NCI-H1092 (cell line): ENCODE data around the gene BLCAP.
"Not testable (repeated sequence)": the region's sequence is repeated elsewhere in the genome, so short reads cannot be mapped to it uniquely, and the experiment has no call there.

Source experiments
- DNase-seq: peaks from one replicate; lab custom pipeline; 2025; lab: John Stamatoyannopoulos, UW

Gene BLCAP

GRCh38 chr20:37515876-37516275, 11.8 kb downstream of the BLCAP start:
- no peak for DNase-seq

DNA sequence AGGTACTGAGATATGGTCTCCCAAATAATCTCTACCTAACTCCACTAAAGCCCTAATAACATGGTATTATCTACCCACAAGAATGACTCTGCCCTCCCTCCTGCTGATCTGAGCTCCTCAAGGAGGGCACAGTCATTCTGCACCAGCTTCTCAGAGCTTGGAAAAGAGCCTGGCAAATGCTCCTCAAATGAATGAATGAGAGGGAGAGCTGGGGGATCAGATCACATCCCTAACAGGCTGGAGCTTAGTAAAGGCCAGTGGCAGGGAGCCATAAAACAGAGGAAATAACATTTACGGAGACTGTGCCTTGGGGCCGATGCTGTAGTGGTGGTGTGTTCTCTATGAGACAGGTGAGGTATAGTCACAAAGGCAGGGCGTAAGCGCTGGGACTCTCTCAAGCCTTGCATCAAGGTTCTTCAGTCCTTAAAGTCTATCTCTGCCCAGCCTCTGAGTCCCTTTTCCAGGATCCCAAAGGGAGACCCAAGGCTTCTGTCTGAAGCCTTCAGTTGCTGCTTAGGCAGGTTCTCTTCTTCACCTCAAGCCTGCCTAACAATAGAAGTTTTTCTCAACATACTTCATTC, 13.8 kb downstream of the BLCAP start:
- no peak for DNase-seq

DNA sequence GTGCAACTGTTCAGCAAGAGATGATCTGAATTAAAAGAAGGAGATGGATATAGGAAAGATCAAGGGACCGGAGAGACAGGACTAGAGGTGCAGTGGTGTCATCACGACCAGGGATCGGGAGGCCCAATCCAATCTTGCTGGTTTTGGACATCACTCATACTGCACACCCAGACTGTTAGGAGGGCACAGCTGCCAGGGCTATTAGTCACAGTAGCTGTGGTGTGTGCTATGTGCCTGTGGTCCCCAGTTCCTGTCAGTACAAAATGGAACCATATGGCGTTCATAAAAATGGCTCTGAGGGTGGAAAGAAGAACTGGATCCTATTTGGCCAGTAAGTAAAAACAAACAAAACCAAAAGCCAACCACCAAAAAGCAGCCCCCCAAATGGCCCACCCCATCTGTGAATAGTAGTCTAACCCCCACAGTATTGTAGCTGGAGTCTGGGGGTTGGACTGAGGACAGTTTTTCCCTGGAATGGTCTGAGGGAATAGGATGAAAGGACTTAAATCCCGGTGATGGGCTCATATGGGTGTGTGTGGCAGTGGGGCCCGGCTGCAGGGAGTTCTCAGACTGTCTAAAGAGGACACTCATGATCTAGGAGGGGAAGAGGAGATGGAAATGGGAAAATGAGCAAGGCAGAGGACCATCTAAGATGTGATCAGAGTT, 15.9 kb downstream of the BLCAP start:
- no peak for DNase-seq

GRCh38 chr20:37510226-37510625, 17.4 kb downstream of the BLCAP start:
- no peak for DNase-seq

DNA sequence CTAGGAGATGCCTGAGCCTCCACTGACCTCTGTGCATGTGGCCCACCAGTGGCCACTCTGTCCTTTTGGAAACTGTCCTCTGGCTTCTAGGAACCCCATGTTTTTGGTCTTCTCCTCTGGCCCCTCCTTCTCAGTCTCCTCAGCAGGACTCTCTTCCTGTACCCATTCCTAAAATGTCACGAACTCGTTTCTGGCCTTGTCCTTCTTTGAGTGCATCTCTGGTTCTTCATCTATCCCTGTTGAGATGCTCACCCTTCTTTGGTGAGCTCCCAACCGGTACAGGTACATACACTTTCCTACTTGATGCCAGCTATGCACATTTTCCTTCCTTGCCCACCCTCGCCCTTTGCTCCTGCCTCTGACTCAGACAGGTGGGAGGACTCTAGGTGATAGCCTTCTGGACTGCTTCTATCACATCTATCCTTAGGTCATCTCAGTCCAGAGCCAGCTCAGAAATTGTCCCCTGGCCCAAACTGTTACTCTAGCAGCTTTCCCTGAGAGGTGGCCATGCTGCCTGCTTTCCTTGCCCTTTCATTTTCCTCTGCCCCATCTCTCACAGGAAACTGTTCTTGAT, 21.4 kb downstream of the BLCAP start:
- no peak for DNase-seq

- no peak for DNase-seq
These were observed 22.2 kb downstream of the BLCAP start for GRCh38 chr20:37505263-37506151.

- DNase-seq, result no peak
These were observed 23.1 kb downstream of the BLCAP start for GRCh38 chr20:37504404-37505096.

- no peak for DNase-seq
These were observed 24.3 kb downstream of the BLCAP start for GRCh38 chr20:37503256-37503927.

- no peak for DNase-seq
These were observed 25.0 kb downstream of the BLCAP start for GRCh38 chr20:37502654-37503053.

- DNase-seq, result peak; percentile 85
These were observed 25.7 kb downstream of the BLCAP start for GRCh38 chr20:37501940-37502339.

DNA sequence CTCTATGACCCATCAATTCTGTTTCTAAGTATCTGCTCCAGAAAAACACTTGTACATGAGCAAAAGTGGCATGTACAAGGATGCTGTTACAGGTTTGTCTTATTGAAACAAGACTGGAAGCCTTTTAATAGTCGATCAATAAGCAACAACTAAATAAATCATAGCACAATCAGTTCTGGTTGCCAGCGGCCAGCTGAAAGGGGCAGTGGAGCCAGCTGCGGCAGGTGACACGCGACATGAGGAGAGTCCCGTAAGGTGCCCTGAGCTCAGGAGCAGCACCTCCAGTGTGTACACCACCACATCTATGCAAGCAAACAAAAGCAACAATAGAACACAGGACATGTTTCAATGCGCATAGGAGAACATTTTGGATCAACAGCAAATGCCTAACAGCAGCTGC, 27.4 kb downstream of the BLCAP start:
- peak; percentile 47 for DNase-seq

GRCh38 chr20:37498066-37498665, 29.5 kb downstream of the BLCAP start:
- no peak for DNase-seq

- no peak for DNase-seq
These were observed 32.9 kb downstream of the BLCAP start for GRCh38 chr20:37494796-37495195.

GRCh38 chr20:37494301-37494700, 33.4 kb downstream of the BLCAP start:
- no peak for DNase-seq

DNA sequence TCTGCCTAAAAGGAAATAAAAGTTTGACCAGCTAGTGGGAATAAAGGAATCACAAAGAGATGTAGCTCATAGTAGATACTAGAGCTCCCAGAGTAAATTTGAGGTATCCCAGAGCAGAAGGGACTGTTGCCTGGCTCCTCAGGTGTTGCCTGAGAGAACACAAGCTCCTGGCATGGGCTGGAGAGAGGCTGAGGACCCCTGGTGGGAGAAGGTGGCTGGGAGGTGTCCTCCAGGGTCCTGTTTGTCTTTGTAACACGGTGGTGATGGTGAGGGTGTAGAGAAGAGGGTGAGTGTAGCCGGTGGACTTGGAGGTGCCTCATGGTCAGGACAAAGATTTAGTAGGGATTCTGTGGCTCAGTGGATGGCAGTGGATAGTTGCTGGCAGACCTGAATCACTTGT, 34.7 kb downstream of the BLCAP start:
- no peak for DNase-seq

GRCh38 chr20:37492096-37492625, 35.5 kb downstream of the BLCAP start:
- DNase-seq, result no peak

DNA sequence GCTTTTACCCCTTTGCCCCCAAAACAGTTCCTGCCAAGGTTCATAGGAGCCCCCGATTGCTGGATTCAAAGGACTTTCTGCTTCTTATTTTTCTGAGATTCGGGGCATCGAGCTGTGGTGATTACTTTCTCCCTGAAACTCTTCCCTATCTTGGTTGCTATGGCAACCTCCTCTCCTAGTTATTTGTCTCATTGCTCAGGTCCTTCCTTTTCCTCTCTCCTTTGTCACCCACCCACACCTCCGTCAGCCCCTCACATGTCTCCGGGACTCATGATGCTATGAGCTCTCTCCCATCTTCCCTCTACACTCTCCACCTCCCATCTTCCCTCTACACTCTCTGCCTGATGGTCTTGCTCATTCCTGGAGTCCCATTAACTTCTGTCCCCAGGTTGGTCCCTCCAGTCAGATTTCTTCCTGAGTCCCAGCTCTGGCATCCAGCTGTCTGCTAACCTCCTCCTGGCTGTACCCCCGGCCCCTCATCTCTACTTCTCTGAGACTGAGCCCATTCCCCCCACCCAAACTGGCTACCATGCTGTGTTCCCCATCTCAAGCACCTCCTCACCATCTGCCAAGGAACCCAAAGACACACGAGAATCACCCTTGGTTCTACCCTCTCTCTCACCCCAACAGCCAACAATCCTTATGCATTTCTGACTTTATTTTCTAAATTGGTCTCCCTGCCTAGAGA, 36.9 kb downstream of the BLCAP start:
- no peak for DNase-seq

DNA sequence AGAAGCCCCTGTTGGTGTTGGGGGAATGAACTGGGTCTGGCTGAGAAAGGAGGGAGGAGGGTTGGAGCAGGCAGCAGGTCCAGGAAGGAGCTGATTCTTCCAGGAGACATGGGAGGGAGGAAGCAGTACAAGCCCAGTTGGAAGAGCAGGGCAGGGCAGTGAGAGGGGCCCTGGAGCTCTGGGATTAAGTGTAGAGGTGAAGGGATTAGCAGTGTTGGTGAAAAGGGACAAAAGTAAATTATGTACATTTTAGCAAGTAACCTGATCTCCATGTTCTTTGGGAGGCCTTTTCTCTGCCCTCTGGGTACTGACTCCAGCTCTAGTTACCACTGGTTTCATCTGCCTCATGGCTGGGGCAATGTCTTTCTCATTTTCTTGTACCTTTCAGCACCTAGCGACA, 41.5 kb downstream of the BLCAP start:
- not testable (repeated sequence) for DNase-seq

DNA sequence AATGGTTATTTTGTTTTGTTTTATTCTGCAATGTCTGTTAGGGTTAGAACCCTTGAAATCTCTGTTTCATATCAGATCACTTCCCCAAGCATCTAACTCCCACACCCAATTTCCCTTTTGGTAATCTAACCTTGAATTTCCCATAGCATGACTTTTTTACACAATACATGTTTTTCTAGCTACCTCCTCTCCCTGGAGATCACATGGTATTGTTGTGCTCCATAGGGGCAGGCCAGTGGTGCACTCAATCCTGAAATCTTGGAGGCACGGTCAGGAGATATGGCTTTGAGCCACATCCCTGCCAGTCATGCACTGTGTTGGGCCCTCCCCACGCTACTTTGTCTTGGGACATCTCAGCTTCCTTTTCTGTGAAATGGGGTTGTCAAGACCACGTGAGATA, 43.3 kb downstream of the BLCAP start:
- no peak for DNase-seq

- no peak for DNase-seq
These were observed 46.1 kb downstream of the BLCAP start for GRCh38 chr20:37481610-37482009.
